Measurements from ENCODE around the gene SINHCAF. TPM values are rescaled to one million over a fixed set of nuclear protein-coding genes. Genes with fewer than 3 reads are reported as not detected.

SINHCAF gene
- total and polyA plus RNA-seq, 2 experiments from 2014 or later, result 66.2 to 122 TPM

DNA sequence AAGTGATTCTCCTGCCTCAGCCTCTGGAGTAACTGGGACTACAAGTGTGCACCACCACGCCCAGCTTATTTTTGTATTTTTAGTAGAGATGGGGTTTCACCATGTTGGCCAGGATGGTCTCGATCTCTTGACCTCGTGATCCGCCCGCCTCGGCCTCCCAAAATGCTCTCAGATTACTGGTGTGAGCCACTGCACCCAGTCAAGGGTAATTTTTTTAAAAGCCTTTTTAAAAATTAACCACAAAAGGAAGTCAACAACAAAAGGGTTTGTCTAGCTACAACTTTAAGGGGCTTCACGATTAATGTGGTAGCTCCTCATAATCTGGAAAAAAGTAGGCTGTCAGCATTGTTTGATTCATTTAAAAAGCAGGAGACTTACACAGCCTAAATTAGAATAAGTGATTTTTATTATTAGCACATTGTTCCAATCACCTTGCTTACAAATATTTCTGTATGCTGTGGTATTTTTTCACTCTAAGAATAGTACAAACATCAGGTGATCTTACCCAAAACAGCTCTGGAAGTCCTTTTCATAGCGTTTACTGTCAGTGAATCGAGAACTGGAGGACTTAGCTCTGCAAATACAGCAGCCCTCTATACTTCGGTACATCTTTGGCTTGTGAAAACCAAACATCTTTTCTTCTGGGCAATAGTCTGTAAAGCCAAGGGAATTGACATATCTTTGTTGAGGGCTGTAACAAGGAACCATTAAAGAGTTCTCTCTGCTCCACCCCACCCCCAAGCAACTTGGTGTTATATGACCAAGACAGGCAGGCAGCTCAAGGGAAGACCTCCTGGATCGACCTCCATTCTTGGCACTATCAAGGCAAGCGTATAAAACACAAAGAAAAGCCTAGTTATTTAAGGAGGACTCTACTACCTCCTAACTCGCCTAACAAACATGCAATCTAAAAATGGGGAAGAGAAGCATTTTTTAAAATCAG is 28.1 kb downstream of the SINHCAF start:
- Histone ChIP-seq H3K4me2 (no peak overlapping the region), H3K27ac (no peak overlapping the region), H4K20me1 (ENCODE audit: insufficient read depth, poor library complexity, severe bottlenecking) (peaks cover 4% of the 10 kb centered on the region), H3K9me3 (ENCODE audit: low read depth) (no peaks in the 10 kb centered on the region), H3K4me1 (ENCODE audit: insufficient read depth) (no peaks in the 10 kb centered on the region), H3K9me2 (replicated peaks; ENCODE audit: insufficient read depth) (no peaks in the 10 kb centered on the region), H3K79me2 (peaks cover 86% of the 10 kb centered on the region), H3K27me3 (no peaks in the 10 kb centered on the region), H3K36me3 (replicated peaks; ENCODE audit: insufficient read depth, low read depth) (no peaks in the 10 kb centered on the region), H2AFZ (no peak overlapping the region), H3K4me3 (no peak overlapping the region)
- 89% methylated on average over 13 of the region's 13 CpGs for WGBS (ENCODE audit: low lambda C conversion rate, missing lambda C conversion rate)
- DNase-seq (ENCODE audit: low spot score), result no peak
- TF ChIP-seq EZH2 (IDR thresholded peaks at IDR 0.05; ENCODE audit: borderline replicate concordance), result no peak
- TF ChIP-seq EZH2phosphoT487 (IDR thresholded peaks at IDR 0.05; ENCODE audit: low read depth, severe bottlenecking, unreplicated experiment), result no peak
- TF ChIP-seq CTCF (IDR thresholded peaks at IDR 0.05; ENCODE audit: poor library complexity), result no peak

DNA sequence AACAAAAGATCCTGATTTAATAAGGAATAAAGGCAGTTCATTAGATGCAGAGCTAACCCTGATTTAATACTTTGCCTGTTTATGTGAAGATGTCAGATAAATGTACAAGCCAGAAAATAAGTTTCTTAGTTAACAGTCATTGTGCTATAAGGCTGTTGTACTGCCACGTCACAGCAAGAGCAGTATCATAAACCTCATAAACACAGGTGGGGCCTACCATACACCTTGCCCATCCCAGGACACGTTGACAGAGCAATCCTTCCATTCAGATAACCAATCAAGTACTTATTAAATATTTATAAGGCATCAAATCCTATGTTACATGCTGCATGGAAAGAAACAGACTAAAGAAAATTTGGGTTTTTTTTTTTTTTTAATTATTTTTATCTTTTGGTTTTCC is 36.5 kb downstream of the SINHCAF start:
- H3K4me1 ChIP-seq (ENCODE audit: insufficient read depth), result no peaks in the 10 kb centered on the region
- H3K9me2 ChIP-seq (replicated peaks; ENCODE audit: insufficient read depth), result no peaks in the 10 kb centered on the region
- WGBS (ENCODE audit: low lambda C conversion rate, missing lambda C conversion rate), result 72% methylated on average over 2 of the region's 2 CpGs
- no peak overlapping the region for H3K4me2 ChIP-seq
- peaks cover 43% of the 10 kb centered on the region for H3K79me2 ChIP-seq
- H3K27me3 ChIP-seq, result no peaks in the 10 kb centered on the region
- H3K9me3 ChIP-seq (ENCODE audit: low read depth), result no peaks in the 10 kb centered on the region
- H3K27ac ChIP-seq, result no peak overlapping the region
- DNase-seq (ENCODE audit: low spot score), result no peak
- no peak overlapping the region for H2AFZ ChIP-seq
- no peak overlapping the region for H3K4me3 ChIP-seq
- no peaks in the 10 kb centered on the region for H4K20me1 ChIP-seq (ENCODE audit: insufficient read depth, poor library complexity, severe bottlenecking)
- TF ChIP-seq CTCF (IDR thresholded peaks at IDR 0.05; ENCODE audit: poor library complexity) (no peak), EZH2 (IDR thresholded peaks at IDR 0.05; ENCODE audit: borderline replicate concordance) (no peak), EZH2phosphoT487 (IDR thresholded peaks at IDR 0.05; ENCODE audit: low read depth, severe bottlenecking, unreplicated experiment) (no peak)
- no peaks in the 10 kb centered on the region for H3K36me3 ChIP-seq (replicated peaks; ENCODE audit: insufficient read depth, low read depth)

GRCh38 chr12:31288381-31288780 is 37.6 kb downstream of the SINHCAF start:
- Histone ChIP-seq H3K4me2 (no peak overlapping the region), H3K9me3 (ENCODE audit: low read depth) (no peaks in the 10 kb centered on the region), H3K79me2 (peaks cover 36% of the 10 kb centered on the region), H2AFZ (no peak overlapping the region), H3K4me3 (no peak overlapping the region), H3K9me2 (replicated peaks; ENCODE audit: insufficient read depth) (no peaks in the 10 kb centered on the region), H3K27ac (no peak overlapping the region), H4K20me1 (ENCODE audit: insufficient read depth, poor library complexity, severe bottlenecking) (no peaks in the 10 kb centered on the region), H3K36me3 (replicated peaks; ENCODE audit: insufficient read depth, low read depth) (no peaks in the 10 kb centered on the region), H3K27me3 (no peaks in the 10 kb centered on the region), H3K4me1 (ENCODE audit: insufficient read depth) (no peaks in the 10 kb centered on the region)
- 100% methylated on average over 2 of the region's 2 CpGs for WGBS (ENCODE audit: low lambda C conversion rate, missing lambda C conversion rate)
- DNase-seq (ENCODE audit: low spot score), result no peak
- TF ChIP-seq EZH2phosphoT487 (IDR thresholded peaks at IDR 0.05; ENCODE audit: low read depth, severe bottlenecking, unreplicated experiment), result no peak

GRCh38 chr12:31280183-31280582 is 45.8 kb downstream of the SINHCAF start:
- Histone ChIP-seq H3K9me2 (replicated peaks; ENCODE audit: insufficient read depth) (no peaks in the 10 kb centered on the region), H3K27ac (no peak overlapping the region), H4K20me1 (ENCODE audit: insufficient read depth, poor library complexity, severe bottlenecking) (no peaks in the 10 kb centered on the region), H3K27me3 (no peaks in the 10 kb centered on the region), H3K79me2 (no peaks in the 10 kb centered on the region), H2AFZ (no peak overlapping the region), H3K4me1 (ENCODE audit: insufficient read depth) (no peaks in the 10 kb centered on the region), H3K4me3 (no peak overlapping the region), H3K36me3 (replicated peaks; ENCODE audit: insufficient read depth, low read depth) (no peaks in the 10 kb centered on the region), H3K4me2 (no peak overlapping the region), H3K9me3 (ENCODE audit: low read depth) (no peaks in the 10 kb centered on the region)
- no peak for DNase-seq (ENCODE audit: low spot score)
- no peak for TF ChIP-seq EZH2phosphoT487 (IDR thresholded peaks at IDR 0.05; ENCODE audit: low read depth, severe bottlenecking, unreplicated experiment)
- TF ChIP-seq EZH2 (IDR thresholded peaks at IDR 0.05; ENCODE audit: borderline replicate concordance), result no peak
- TF ChIP-seq CTCF (IDR thresholded peaks at IDR 0.05; ENCODE audit: poor library complexity), result no peak
